GM12891 (cell line): Measurements from ENCODE around the gene CTNNB1.

Experiments used
- POLR2AphosphoS5 ChIP-seq: IDR thresholded peaks from 2 replicates; pipeline ENCODE4 v1.6.1; 2011; ENCODE audit warnings: low read depth, low read length, control low read depth
- SPI1 ChIP-seq: IDR thresholded peaks from 2 replicates; pipeline ENCODE4 v1.6.1; 2011; ENCODE audit warnings: low read depth, low read length, control low read depth
- TAF1 ChIP-seq: IDR thresholded peaks from 2 replicates; pipeline ENCODE4 v1.6.1; 2011; ENCODE audit warnings: low read depth, low read length, control low read depth

DNA sequence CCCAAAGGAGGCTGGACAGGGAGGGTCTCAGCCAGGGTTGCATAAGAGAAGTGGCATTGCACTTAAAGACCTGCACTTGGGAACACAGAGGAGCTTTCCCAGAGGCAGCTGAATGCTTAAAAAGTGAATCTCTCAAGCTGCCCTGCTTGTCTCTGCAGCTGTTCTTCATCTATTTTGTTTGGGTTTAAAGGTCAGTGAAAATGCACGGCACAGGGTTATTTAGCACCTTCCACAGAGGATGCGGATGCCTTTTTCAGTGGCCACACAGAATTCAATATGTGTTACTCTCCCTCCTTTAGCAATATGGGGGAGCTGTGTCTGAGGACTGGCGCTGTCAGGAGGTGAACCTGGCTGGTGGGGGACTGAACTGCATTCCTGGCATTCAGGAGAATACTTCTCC, 22.7 kb upstream of the CTNNB1 start:
- TF ChIP-seq POLR2AphosphoS5 (no peak), TAF1 (no peak), SPI1 (no peak)
